ENCODE data around the gene IMMP2L. TPM values are rescaled to one million over a fixed set of nuclear protein-coding genes. Genes with fewer than 3 reads are reported as not detected.

The IMMP2L gene
- total and polyA plus RNA-seq, 2 of the 4 experiments (the other 2 are of a cell fraction): 5.8 to 9.3 TPM

- POLR2A ChIA-PET (ENCODE audit: unreplicated experiment): no interaction called here
- H2BK120ac ChIP-seq (ENCODE audit: low read depth, low read length): no peak overlapping the region
Observed at GRCh38 chr7:111413739-111414138, 148.6 kb downstream of the IMMP2L start.

More at GRCh38 chr7:111413739-111414138, 148.6 kb downstream of the IMMP2L start:
- intact Hi-C loops (cut with micrococcal nuclease) (no loop called here), in situ Hi-C loops (cut with MboI; ENCODE audit: low sequenced_read_pairs) (no loop called here), dilution Hi-C loops (cut with HindIII; ENCODE audit: low sequenced_read_pairs, unreplicated experiment) (no loop called here)
- no peak overlapping the region for H4K5ac ChIP-seq (ENCODE audit: low read depth, low read length)
- no peaks in the 10 kb centered on the region for H3K36me3 ChIP-seq (ENCODE audit: control insufficient read depth, insufficient read depth, low read length)
- TF ChIP-seq MAZ (IDR thresholded peaks at IDR 0.05; ENCODE audit: borderline replicate concordance, low read depth, low read length) (no peak), SMC3 (IDR thresholded peaks at IDR 0.05; ENCODE audit: low read depth, low read length) (no peak), MXI1 (IDR thresholded peaks at IDR 0.05; ENCODE audit: borderline replicate concordance, low read depth, low read length) (no peak), BHLHE40 (IDR thresholded peaks at IDR 0.05; ENCODE audit: low read depth, low read length) (no peak), CTCF (conservative IDR thresholded peaks at IDR 0.05; ENCODE audit: low read depth, low read length) (no peak), RAD21 (IDR thresholded peaks at IDR 0.05; ENCODE audit: low read length) (no peak), USF2 (IDR thresholded peaks at IDR 0.05; ENCODE audit: low read depth, low read length) (no peak), RFX5 (IDR thresholded peaks at IDR 0.05; ENCODE audit: low read depth, low read length) (no peak), RCOR1 (IDR thresholded peaks at IDR 0.05; ENCODE audit: insufficient replicate concordance, low read length) (no peak), CEBPB (IDR thresholded peaks at IDR 0.05; ENCODE audit: low read depth, low read length) (no peak), FOS (IDR thresholded peaks at IDR 0.05; ENCODE audit: low read depth, low read length) (no peak), POLR2A (IDR thresholded peaks at IDR 0.05; ENCODE audit: low read depth, low read length) (no peak), NFE2L2 (IDR thresholded peaks at IDR 0.05; ENCODE audit: low read depth, low read length) (no peak), CHD1 (IDR thresholded peaks at IDR 0.05; ENCODE audit: low read depth, low read length) (no peak), MAFK (IDR thresholded peaks at IDR 0.05; ENCODE audit: low read depth, low read length) (no peak)
- TF ChIP-seq, protein P1, sequence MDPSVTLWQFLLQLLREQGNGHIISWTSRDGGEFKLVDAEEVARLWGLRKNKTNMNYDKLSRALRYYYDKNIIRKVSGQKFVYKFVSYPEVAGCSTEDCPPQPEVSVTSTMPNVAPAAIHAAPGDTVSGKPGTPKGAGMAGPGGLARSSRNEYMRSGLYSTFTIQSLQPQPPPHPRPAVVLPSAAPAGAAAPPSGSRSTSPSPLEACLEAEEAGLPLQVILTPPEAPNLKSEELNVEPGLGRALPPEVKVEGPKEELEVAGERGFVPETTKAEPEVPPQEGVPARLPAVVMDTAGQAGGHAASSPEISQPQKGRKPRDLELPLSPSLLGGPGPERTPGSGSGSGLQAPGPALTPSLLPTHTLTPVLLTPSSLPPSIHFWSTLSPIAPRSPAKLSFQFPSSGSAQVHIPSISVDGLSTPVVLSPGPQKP (IDR thresholded peaks at IDR 0.05; ENCODE audit: borderline replicate concordance, low read depth, low read length): no peak
- H3K9ac ChIP-seq (ENCODE audit: low read depth, low read length): no peak overlapping the region
- H3K9me3 ChIP-seq (ENCODE audit: control insufficient read depth, insufficient read depth, low read length): no peaks in the 10 kb centered on the region
- no peak overlapping the region for H2AFZ ChIP-seq (replicated peaks; ENCODE audit: low read length, poor library complexity)
- H3K18ac ChIP-seq (ENCODE audit: low read depth, low read length): no peak overlapping the region
- DNase-seq (no peak), ATAC-seq (ENCODE audit: low read depth) (no peak)
- no peak overlapping the region for H3K27ac ChIP-seq (ENCODE audit: insufficient read depth, low read length)
- H3K4ac ChIP-seq (ENCODE audit: low read depth, low read length): no peak overlapping the region
- no peak overlapping the region for H2AK9ac ChIP-seq (replicated peaks; ENCODE audit: low read depth, low read length, poor library complexity)
- no peak overlapping the region for H2AK5ac ChIP-seq (ENCODE audit: low read depth, low read length)
- no peak overlapping the region for H3K4me3 ChIP-seq (ENCODE audit: insufficient read depth, low read depth, low read length)
- no peak overlapping the region for H2BK20ac ChIP-seq (ENCODE audit: low read depth, low read length)
- no peaks in the 10 kb centered on the region for H3K27me3 ChIP-seq (ENCODE audit: control insufficient read depth, insufficient read depth, low read length)
- no peak overlapping the region for H3K56ac ChIP-seq (ENCODE audit: extremely low read depth, insufficient read depth, low read length)
- no peak overlapping the region for H4K8ac ChIP-seq (ENCODE audit: low read depth in 2 of 2, low read length in 2 of 2)
- H3K4me1 ChIP-seq (ENCODE audit: control insufficient read depth, insufficient read depth, low read length): peaks cover 4% of the 10 kb centered on the region; the same call in 1 of the 2 replicates
- no peak overlapping the region for H3K23ac ChIP-seq (ENCODE audit: low read depth, low read length)
- H3K9me1 ChIP-seq (ENCODE audit: insufficient read depth, low read length): no peaks in the 10 kb centered on the region; the same call in 1 of the 2 replicates
- H3K79me1 ChIP-seq (ENCODE audit: low read depth in 1 of 2, low read length in 2 of 2): no peaks in the 10 kb centered on the region
- no peak overlapping the region for H4K91ac ChIP-seq (ENCODE audit: insufficient read depth, low read depth, low read length)
- no peak overlapping the region for H2BK15ac ChIP-seq (ENCODE audit: low read depth, low read length)
- H4K20me1 ChIP-seq (ENCODE audit: insufficient read depth, low read length): no peaks in the 10 kb centered on the region
- H2BK5ac ChIP-seq (ENCODE audit: low read depth, low read length, poor library complexity, severe bottlenecking): no peak overlapping the region
- no peak overlapping the region for H3K4me2 ChIP-seq (ENCODE audit: low read depth, low read length)
- no TSS peak for BruUV-seq (replicated peaks)
- CTCF ChIA-PET: interaction anchor here (1.1 kb wide), 1 partner anchor 25 kb away, joined by 3 read pairs; no protein-coding TSS in a partner anchor
- H3K14ac ChIP-seq (replicated peaks; ENCODE audit: low read depth, low read length): no peak overlapping the region
- WGBS, 2 experiments (ENCODE audit: extremely low coverage in 2 of 2, insufficient read length in 1 of 2): 62% methylated on average over 2 of the region's 3 CpGs; no CpG with 5 or more reads in 1 of the 2 experiments
